H1 (cell line): ENCODE measurements around the gene ANGPTL4.
A peak's percentile ranks its signal among the peaks of the same experiment; 100 is the strongest.

Experiments used
- BRCA1 ChIP-seq: IDR thresholded peaks from 2 replicates; pipeline ENCODE4 v1.6.1; 2012; ENCODE audit warnings: low read depth, low read length, improper control_type of control experiment
- CREB1 ChIP-seq: IDR thresholded peaks from 2 replicates; pipeline ENCODE4 v1.6.1; 2012; ENCODE audit warnings: inconsistent platforms
- KDM5A ChIP-seq: fragments of 200-600 bp; IDR thresholded peaks from 2 replicates; pipeline ENCODE4 v1.7.1; 2012; ENCODE audit warnings: mild to moderate bottlenecking, low read length, inconsistent platforms, mixed read lengths
- MAFK ChIP-seq: IDR thresholded peaks from 2 replicates; pipeline ENCODE4 v1.6.1; 2012; ENCODE audit warnings: low read depth, mild to moderate bottlenecking, improper control_type of control experiment, low read length
- RNF2 ChIP-seq: fragments of 200-900, 300-1000 bp; sonication (generic); IDR thresholded peaks from 2 replicates; pipeline ENCODE4 v1.7.1; 2016; ENCODE audit warnings: borderline replicate concordance, low read depth, mild to moderate bottlenecking, antibody characterized with exemption, low read length; ENCODE audit not compliant: poor library complexity, severe bottlenecking; ENCODE audit errors: missing control alignments
- TF ChIP-seq, protein P1 (sequence below), 3 experiments: IDR thresholded peaks; 1 replicate in 2 of 3; 2 replicates in 1 of 3; pipeline versions ENCODE4 v1.5.1 to v1.6.1; 2011; ENCODE audit warnings: low read length in 3 of 3, mild to moderate bottlenecking in 3 of 3, inconsistent platforms in 2 of 3, low read depth in 1 of 3, moderate library complexity in 1 of 3; ENCODE audit not compliant: insufficient read depth in 1 of 3; ENCODE audit errors: control extremely low read depth in 1 of 3

DNA sequence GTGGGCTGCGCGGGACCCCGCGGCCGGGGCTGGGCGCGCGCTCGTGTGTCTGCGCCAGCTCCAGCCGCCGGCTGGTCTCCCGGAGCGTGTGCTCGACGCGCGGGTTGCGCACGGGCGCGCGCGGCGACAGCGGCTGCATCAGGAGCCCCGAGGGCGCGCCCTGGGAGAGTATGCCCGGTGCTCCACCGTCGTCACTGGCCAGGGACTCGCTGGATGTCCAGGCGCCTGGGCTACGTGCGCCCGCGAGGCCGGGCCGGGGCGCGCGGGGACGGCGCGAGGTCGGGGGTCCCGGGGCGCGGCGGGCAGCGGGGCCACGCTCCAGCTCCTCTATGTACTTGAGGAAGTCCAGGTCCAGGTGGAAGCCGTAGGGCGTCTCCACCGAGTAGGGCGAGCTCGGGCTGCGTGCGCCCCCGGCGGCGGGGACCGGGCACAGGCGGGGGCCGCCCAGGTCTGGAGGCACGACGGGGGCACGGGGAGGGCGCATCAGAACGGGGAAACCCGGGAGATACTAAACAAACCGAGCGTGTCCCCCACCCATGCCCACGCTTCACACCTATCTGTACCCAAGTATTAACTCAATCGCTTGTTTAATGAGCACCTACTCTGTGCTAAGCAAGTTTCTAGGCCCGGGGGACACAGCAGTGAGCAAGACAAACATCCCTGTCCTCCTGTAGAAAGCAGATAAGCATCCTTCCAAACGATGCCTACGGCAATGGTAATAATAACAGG, 28.4 kb upstream of the ANGPTL4 start:
- TF ChIP-seq CREB1 = no peak; the same call in 1 of the 2 replicates
- TF ChIP-seq KDM5A = no peak
- TF ChIP-seq MAFK = no peak
- TF ChIP-seq, protein P1, sequence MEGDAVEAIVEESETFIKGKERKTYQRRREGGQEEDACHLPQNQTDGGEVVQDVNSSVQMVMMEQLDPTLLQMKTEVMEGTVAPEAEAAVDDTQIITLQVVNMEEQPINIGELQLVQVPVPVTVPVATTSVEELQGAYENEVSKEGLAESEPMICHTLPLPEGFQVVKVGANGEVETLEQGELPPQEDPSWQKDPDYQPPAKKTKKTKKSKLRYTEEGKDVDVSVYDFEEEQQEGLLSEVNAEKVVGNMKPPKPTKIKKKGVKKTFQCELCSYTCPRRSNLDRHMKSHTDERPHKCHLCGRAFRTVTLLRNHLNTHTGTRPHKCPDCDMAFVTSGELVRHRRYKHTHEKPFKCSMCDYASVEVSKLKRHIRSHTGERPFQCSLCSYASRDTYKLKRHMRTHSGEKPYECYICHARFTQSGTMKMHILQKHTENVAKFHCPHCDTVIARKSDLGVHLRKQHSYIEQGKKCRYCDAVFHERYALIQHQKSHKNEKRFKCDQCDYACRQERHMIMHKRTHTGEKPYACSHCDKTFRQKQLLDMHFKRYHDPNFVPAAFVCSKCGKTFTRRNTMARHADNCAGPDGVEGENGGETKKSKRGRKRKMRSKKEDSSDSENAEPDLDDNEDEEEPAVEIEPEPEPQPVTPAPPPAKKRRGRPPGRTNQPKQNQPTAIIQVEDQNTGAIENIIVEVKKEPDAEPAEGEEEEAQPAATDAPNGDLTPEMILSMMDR (IDR thresholded peaks at IDR 0.05; ENCODE audit: control extremely low read depth in 1 of 3, insufficient read depth in 1 of 3, low read depth in 1 of 3, low read length in 3 of 3) = peak; percentile 42 to 70 (median 53); a peak in 3 of 4 replicates
- no peak for TF ChIP-seq BRCA1
- TF ChIP-seq RNF2 = no peak
